COLO668 (cell line): Measurements from ENCODE around the gene EIF4H.
A peak's percentile ranks its signal among the peaks of the same experiment; 100 is the strongest.
"Not testable (repeated sequence)": the region's sequence is repeated elsewhere in the genome, so short reads cannot be mapped to it uniquely, and the experiment has no call there.

ENCODE experiments used
- DNase-seq: peaks from one replicate; lab custom pipeline; 2025; ENCODE audit not compliant: unreplicated experiment; lab: John Stamatoyannopoulos, UW

Gene EIF4H

GRCh38 chr7:74197449-74198124 is 23.4 kb downstream of the EIF4H start:
- no peak for DNase-seq

- DNase-seq, result no peak
Observed at GRCh38 chr7:74199551-74200355, 25.6 kb downstream of the EIF4H start.

GRCh38 chr7:74202841-74203556 is 28.8 kb downstream of the EIF4H start:
- no peak for DNase-seq

- no peak for DNase-seq
Observed at GRCh38 chr7:74203956-74204618, 29.9 kb downstream of the EIF4H start.

GRCh38 chr7:74206052-74206451 is 31.9 kb downstream of the EIF4H start:
- DNase-seq, result not testable (repeated sequence)

- DNase-seq, result peak; percentile 74
Observed at GRCh38 chr7:74206589-74207120, 32.5 kb downstream of the EIF4H start.

- no peak for DNase-seq
Observed at GRCh38 chr7:74207586-74207985, 33.4 kb downstream of the EIF4H start.

GRCh38 chr7:74208241-74208640 is 34.1 kb downstream of the EIF4H start:
- not testable (repeated sequence) for DNase-seq

- DNase-seq, result no peak
Observed at GRCh38 chr7:74212661-74213060, 38.5 kb downstream of the EIF4H start.

GRCh38 chr7:74214816-74215630 is 40.9 kb downstream of the EIF4H start:
- no peak for DNase-seq

- no peak for DNase-seq
Observed at GRCh38 chr7:74215921-74216320, 41.8 kb downstream of the EIF4H start.

GRCh38 chr7:74216361-74216761 is 42.2 kb downstream of the EIF4H start:
- no peak for DNase-seq

- DNase-seq, result no peak
Observed at GRCh38 chr7:74217455-74218342, 43.5 kb downstream of the EIF4H start.

GRCh38 chr7:74218343-74218698 is 44.2 kb downstream of the EIF4H start:
- DNase-seq, result no peak

GRCh38 chr7:74219416-74219815 is 45.3 kb downstream of the EIF4H start:
- no peak for DNase-seq

GRCh38 chr7:74220229-74220628 is 46.1 kb downstream of the EIF4H start:
- peak; percentile 40 for DNase-seq

GRCh38 chr7:74221713-74222112 is 47.6 kb downstream of the EIF4H start:
- DNase-seq, result no peak

GRCh38 chr7:74222851-74223710 is 48.9 kb downstream of the EIF4H start:
- DNase-seq, result no peak
